Mesothelial cell of epicardium (in vitro differentiated cells): ENCODE measurements around the gene RAX2. TPM values are rescaled to one million over a fixed set of nuclear protein-coding genes. Genes with fewer than 3 reads are reported as not detected.

ENCODE experiments used
- DNase-seq, 2 experiments: peaks; one replicate each; pipeline ENCODE4 v3.0.0; 2021; ENCODE audit warnings: low spot score in 2 of 2; ENCODE audit not compliant: unreplicated experiment in 2 of 2
- H3K27ac Mint-ChIP-seq: 2 replicates; pipeline ENCODE4 v1.8.0; 2021; ENCODE audit warnings: mixed read lengths
- H3K27me3 Mint-ChIP-seq: 2 replicates; pipeline ENCODE4 v1.8.0; 2021; ENCODE audit warnings: low read depth, mixed read lengths
- H3K36me3 Mint-ChIP-seq: 2 replicates; pipeline ENCODE4 v1.8.0; 2021; ENCODE audit warnings: mixed read lengths
- H3K4me1 Mint-ChIP-seq: 2 replicates; pipeline ENCODE4 v1.8.0; 2021; ENCODE audit warnings: mixed read lengths
- H3K4me3 Mint-ChIP-seq: 2 replicates; pipeline ENCODE4 v1.8.0; 2021; ENCODE audit warnings: mild to moderate bottlenecking, moderate library complexity, mixed read lengths
- H3K9me3 Mint-ChIP-seq: 2 replicates; pipeline ENCODE4 v1.8.0; 2021; ENCODE audit warnings: mixed read lengths
- total RNA-seq: library from RNA; stranded (reverse); gene quantifications from 3 replicates; pipeline ENCODE4 v1.2.1, GENCODE V29; 2021
- TF ChIP-seq, protein P1 (sequence below): fragments of 200-600 bp; sonication (generic); IDR thresholded peaks from one replicate; pipeline ENCODE4 v1.5.0; 2021; ENCODE audit warnings: antibody characterized with exemption; ENCODE audit not compliant: unreplicated experiment

The RAX2 gene
- total RNA-seq, 1 donor from 2014 or later, result not detected

DNA sequence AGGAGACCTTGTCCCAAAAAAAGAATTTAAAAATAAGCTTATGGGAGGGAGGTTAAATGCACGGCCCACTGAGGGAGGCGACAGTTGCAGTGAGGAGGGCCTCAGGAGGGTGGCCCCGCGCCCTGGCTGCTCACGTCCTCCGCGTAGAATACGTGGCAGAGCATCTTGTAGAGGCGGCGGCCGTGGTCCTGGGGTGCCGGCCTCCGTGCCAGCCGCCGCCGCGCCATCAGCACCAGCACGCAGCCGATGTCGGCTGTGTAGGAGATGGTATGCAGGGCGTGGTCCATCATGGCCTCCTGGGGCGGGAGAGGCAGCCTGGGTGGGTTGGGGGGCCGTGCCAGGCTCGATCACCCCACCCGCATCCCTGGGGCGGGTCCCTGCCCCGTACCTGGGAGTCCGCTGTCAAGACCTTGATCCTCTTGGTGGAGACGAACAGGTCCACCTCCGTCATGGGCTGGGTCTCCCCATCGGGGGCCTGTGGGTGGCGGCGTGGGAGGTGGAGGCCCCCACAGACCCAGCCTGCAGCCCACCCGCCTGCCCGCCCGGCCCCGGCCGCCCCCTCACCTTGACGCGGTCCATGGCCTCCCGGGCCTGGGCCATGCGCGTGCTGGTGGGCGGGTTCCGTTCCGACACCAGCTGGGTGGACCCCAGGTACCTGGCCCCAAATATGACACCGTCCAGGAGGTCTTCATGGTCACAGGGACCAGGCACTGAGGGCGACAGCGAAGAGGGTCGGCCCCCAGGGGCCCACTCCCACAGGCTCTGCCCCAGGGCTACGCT is 18.2 kb downstream of the RAX2 start:
- H3K4me1 Mint-ChIP-seq, result no peaks in the 10 kb centered on the region
- peaks cover 26% of the 10 kb centered on the region for H3K36me3 Mint-ChIP-seq
- no peak overlapping the region for H3K27ac Mint-ChIP-seq
- no peak overlapping the region for H3K4me3 Mint-ChIP-seq
- no peak for DNase-seq
- TF ChIP-seq, protein P1, sequence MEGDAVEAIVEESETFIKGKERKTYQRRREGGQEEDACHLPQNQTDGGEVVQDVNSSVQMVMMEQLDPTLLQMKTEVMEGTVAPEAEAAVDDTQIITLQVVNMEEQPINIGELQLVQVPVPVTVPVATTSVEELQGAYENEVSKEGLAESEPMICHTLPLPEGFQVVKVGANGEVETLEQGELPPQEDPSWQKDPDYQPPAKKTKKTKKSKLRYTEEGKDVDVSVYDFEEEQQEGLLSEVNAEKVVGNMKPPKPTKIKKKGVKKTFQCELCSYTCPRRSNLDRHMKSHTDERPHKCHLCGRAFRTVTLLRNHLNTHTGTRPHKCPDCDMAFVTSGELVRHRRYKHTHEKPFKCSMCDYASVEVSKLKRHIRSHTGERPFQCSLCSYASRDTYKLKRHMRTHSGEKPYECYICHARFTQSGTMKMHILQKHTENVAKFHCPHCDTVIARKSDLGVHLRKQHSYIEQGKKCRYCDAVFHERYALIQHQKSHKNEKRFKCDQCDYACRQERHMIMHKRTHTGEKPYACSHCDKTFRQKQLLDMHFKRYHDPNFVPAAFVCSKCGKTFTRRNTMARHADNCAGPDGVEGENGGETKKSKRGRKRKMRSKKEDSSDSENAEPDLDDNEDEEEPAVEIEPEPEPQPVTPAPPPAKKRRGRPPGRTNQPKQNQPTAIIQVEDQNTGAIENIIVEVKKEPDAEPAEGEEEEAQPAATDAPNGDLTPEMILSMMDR, result no peak
- H3K9me3 Mint-ChIP-seq, result no peaks in the 10 kb centered on the region
- H3K27me3 Mint-ChIP-seq, result no peaks in the 10 kb centered on the region

DNA sequence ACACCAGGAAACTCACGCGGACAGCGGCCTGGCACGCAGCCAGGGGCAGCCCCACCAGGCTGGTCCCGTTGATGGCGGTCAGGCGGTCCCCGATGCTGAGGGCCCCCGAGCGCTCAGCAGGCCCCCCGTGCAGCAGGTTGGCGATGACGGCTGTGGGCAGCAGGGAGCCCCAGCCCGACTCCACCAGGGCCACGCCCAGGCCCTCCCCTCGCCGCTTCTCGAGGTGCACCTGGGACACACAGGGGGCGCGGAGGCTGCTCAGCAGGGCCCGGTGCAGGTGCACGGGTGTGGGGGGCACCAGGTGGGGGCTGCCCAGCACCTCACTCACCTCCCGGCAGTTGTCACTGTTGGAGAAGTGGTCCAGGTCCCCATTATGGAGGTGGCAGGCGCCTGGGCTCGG is 19.5 kb downstream of the RAX2 start:
- no peaks in the 10 kb centered on the region for H3K4me1 Mint-ChIP-seq
- peaks cover 26% of the 10 kb centered on the region for H3K36me3 Mint-ChIP-seq
- H3K4me3 Mint-ChIP-seq, result no peak overlapping the region
- H3K9me3 Mint-ChIP-seq, result no peaks in the 10 kb centered on the region
- DNase-seq, result no peak
- H3K27ac Mint-ChIP-seq, result no peak overlapping the region
- H3K27me3 Mint-ChIP-seq, result no peaks in the 10 kb centered on the region
- TF ChIP-seq, protein P1, result no peak

DNA sequence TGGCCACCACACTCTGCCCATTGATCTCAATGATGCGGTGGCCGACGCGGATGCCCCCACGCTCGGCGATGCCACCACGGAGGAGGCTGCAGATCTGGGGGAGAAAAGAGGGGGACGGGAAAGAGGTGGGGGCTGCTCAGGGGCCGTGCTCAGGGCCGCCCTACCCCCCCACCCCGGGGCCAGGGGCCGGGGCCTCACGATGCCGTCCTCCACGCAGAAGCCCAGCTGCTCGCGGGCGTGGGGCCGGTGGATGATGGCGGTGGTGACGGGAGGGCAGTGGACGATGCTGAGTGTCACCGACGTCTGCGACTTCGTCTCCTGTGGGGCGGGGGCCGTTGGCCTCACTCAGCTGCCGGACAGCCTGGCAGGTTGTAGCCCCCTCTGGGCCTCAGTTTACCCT is 20.8 kb downstream of the RAX2 start:
- Mint-ChIP-seq H3K4me1 (no peaks in the 10 kb centered on the region), H3K27me3 (no peaks in the 10 kb centered on the region), H3K36me3 (peaks cover 24% of the 10 kb centered on the region), H3K9me3 (no peaks in the 10 kb centered on the region), H3K27ac (no peak overlapping the region), H3K4me3 (no peak overlapping the region)
- DNase-seq, result no peak
- TF ChIP-seq, protein P1, result no peak

DNA sequence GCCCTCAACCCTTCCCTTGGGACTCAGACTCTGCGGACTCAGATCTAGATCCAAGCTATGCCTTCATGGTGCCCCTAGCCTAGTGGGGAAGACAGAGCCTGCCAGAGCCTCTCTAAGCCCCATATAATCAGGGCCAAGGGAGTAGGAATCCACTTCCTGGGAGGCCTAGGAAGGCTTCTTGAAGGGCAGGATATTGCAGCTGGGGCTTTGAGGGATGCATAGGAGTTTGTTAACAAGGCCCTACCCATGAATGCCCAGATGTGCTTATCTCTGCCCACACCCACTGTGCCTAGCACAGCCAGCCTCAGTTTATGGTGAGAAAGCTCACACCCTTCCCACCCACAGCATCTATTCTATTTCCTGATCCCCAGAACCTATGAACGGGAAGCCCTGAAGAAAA is 21.8 kb downstream of the RAX2 start:
- TF ChIP-seq, protein P1, result no peak
- peaks cover 20% of the 10 kb centered on the region for H3K36me3 Mint-ChIP-seq
- DNase-seq, result no peak
- no peak overlapping the region for H3K27ac Mint-ChIP-seq
- no peaks in the 10 kb centered on the region for H3K9me3 Mint-ChIP-seq
- no peaks in the 10 kb centered on the region for H3K27me3 Mint-ChIP-seq
- H3K4me1 Mint-ChIP-seq, result no peaks in the 10 kb centered on the region
- no peak overlapping the region for H3K4me3 Mint-ChIP-seq

DNA sequence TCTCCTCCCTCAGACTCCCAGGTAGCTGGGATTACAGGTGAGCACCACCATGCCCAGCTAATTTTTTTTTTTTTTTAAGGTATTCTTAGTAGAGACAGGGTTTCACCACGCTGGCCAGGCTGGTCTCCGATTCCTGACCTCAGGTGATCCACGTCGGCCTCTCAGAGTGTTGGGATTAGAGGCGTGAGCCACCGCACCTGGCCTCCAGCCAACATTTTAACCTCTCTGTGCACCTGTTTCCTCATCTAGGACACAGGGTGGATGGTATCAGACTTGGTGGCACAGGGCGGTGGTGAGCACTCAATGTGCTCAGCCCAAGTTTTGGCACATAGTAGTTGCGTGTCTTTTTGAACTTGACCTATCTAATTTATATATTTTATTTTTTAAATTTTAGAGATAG is 23.1 kb downstream of the RAX2 start:
- TF ChIP-seq, protein P1, result no peak
- H3K27me3 Mint-ChIP-seq, result no peaks in the 10 kb centered on the region
- no peak for DNase-seq

More for the DNA sequence above, 23.1 kb downstream of the RAX2 start:
- Mint-ChIP-seq H3K27ac (no peak overlapping the region), H3K9me3 (no peaks in the 10 kb centered on the region), H3K4me1 (no peaks in the 10 kb centered on the region), H3K36me3 (peaks cover 15% of the 10 kb centered on the region), H3K4me3 (no peak overlapping the region)
